K562 (cell line): Measurements from ENCODE around the gene AGAP3. TPM values are rescaled to one million over a fixed set of nuclear protein-coding genes. Genes with fewer than 3 reads are reported as not detected.

Experiments
- ATAC-seq: fragments of 200-7000 bp; cut with Tn5 transposase; 3 replicates; pipeline ENCODE4 v1.9.1; 2020; ENCODE audit warnings: moderate library complexity
- BruUV-seq: library from RNA; stranded (reverse); fragments of 400-500 nt; replicated peaks from 2 replicates; lab custom pipeline; 2021; lab: Mats Ljungman, UMichigan
- CTCF ChIA-PET: fragments of 300-600 bp; formaldehyde crosslinking; extraction: SDS; loops from one replicate; lab custom pipeline; 2021; ENCODE audit warnings: low intra/inter-chr PET ratio; lab: Yijun Ruan, JAX
- POLR2A ChIA-PET: fragments of 300-600, 350-650 bp; sonication (Branson Sonifier 250); formaldehyde crosslinking; extraction: SDS; loops from one replicate; lab custom pipeline; 2021; ENCODE audit warnings: antibody characterized with exemption, inconsistent platforms; lab: Yijun Ruan, JAX
- DNase-seq, 4 experiments: peaks; one replicate each; pipeline versions ENCODE4 v3.0.0 to v3.0.0-alpha.2; 2011 to 2018; ENCODE audit warnings: low spot score in 3 of 4, mixed read lengths in 3 of 4; ENCODE audit errors: extremely low read depth in 1 of 4
- FAIRE-seq: peaks from 2 replicates; lab custom pipeline; 2011; peaks lifted over from hg19 to GRCh38; lab: Jason Lieb, UNC
- H2AFZ ChIP-seq: 2 replicates; pipeline ENCODE4 v1.6.0; 2011; ENCODE audit warnings: low read depth, low read length, control low read depth, inconsistent platforms
- H3K27ac ChIP-seq: fragments of 200-600 bp; 3 replicates; pipeline ENCODE4 v1.8.0; 2011; ENCODE audit warnings: low read depth, mild to moderate bottlenecking, control low read depth, inconsistent platforms, low read length, moderate library complexity, mixed read lengths; ENCODE audit errors: extremely low read depth
- H3K27me3 ChIP-seq, 2 experiments: fragments of 300-600 bp in 1 of 2; 2 replicates in 1 of 2; 3 replicates in 1 of 2; pipeline versions ENCODE4 v1.6.0 to v1.8.0; 2011; ENCODE audit warnings: inconsistent platforms in 2 of 2, low read length in 2 of 2, mild to moderate bottlenecking in 1 of 2, mixed read lengths in 1 of 2, moderate library complexity in 1 of 2; ENCODE audit not compliant: control insufficient read depth in 2 of 2, insufficient read depth in 2 of 2
- H3K36me3 ChIP-seq: fragments of 300-600 bp; 3 replicates; pipeline ENCODE4 v1.8.0; 2011; ENCODE audit warnings: mild to moderate bottlenecking, low read length, inconsistent platforms; ENCODE audit not compliant: control insufficient read depth, insufficient read depth
- H3K4me1 ChIP-seq, 2 experiments: fragments of 200-600 bp in 1 of 2; replicated peaks in 1 of 2; 2 replicates in 1 of 2; 3 replicates in 1 of 2; pipeline versions ENCODE4 v1.5.1 to v1.8.0; 2011; ENCODE audit warnings: inconsistent platforms in 2 of 2, low read length in 2 of 2, mild to moderate bottlenecking in 1 of 2, mixed read lengths in 1 of 2, moderate library complexity in 1 of 2; ENCODE audit not compliant: control insufficient read depth in 2 of 2, insufficient read depth in 2 of 2
- H3K4me2 ChIP-seq: 2 replicates; pipeline ENCODE4 v1.6.1; 2011; ENCODE audit warnings: low read length, control low read depth, inconsistent platforms, mixed read lengths; ENCODE audit not compliant: insufficient read depth
- H3K4me3 ChIP-seq: fragments of 200-600 bp; sonication (generic), shearing (Covaris generic); 2 replicates; pipeline ENCODE4 v1.5.1; 2016; ENCODE audit warnings: control low read depth, inconsistent platforms
- H3K79me2 ChIP-seq: fragments of 200-600 bp; 3 replicates; pipeline ENCODE4 v1.8.0; 2011; ENCODE audit warnings: low read length, inconsistent platforms; ENCODE audit not compliant: control insufficient read depth, insufficient read depth
- H3K9ac ChIP-seq, 2 experiments: 2 replicates each; pipeline versions ENCODE4 v1.6.0 to v1.6.1; 2011; ENCODE audit warnings: low read depth in 2 of 2, low read length in 2 of 2, control low read depth in 1 of 2, inconsistent platforms in 1 of 2, mild to moderate bottlenecking in 1 of 2, mixed read lengths in 1 of 2; ENCODE audit not compliant: insufficient read depth in 1 of 2
- H3K9me1 ChIP-seq: one replicate; pipeline ENCODE4 v1.6.0; 2011; ENCODE audit warnings: inconsistent platforms, mild to moderate bottlenecking, low read length, moderate library complexity; ENCODE audit not compliant: control insufficient read depth, insufficient read depth
- H3K9me3 ChIP-seq: replicated peaks from 2 replicates; pipeline ENCODE4 v1.5.1; 2011; ENCODE audit warnings: low read depth, low read length, inconsistent platforms; ENCODE audit not compliant: control insufficient read depth, insufficient read depth
- H4K20me1 ChIP-seq: replicated peaks from 2 replicates; pipeline ENCODE4 v1.6.1; 2011; ENCODE audit warnings: low read length, inconsistent platforms, mixed read lengths; ENCODE audit not compliant: control insufficient read depth, insufficient read depth
- ATF1 ChIP-seq, 2 experiments: fragments of 450-650 bp in 1 of 2; IDR thresholded peaks; 2 replicates each; pipeline ENCODE4 v1.6.1; 2016; ENCODE audit warnings: missing compliant biosample characterization in 1 of 2, missing genetic modification characterization in 1 of 2
- DEAF1 ChIP-seq: fragments of 450-650 bp; formaldehyde crosslinking; IDR thresholded peaks from 2 replicates; pipeline ENCODE4 v1.4.0; 2020; ENCODE audit warnings: mild to moderate bottlenecking, moderate library complexity
- ERF ChIP-seq: fragments of 450-650 bp; formaldehyde crosslinking; IDR thresholded peaks from 2 replicates; pipeline ENCODE4 v1.4.0; 2020; ENCODE audit warnings: mild to moderate bottlenecking, mixed read lengths
- KHSRP ChIP-seq: fragments of 450-650 bp; IDR thresholded peaks from 2 replicates; pipeline ENCODE4 v1.6.1; 2017
- MAZ ChIP-seq, 2 experiments: fragments of 450-650 bp in 1 of 2; sonication (generic) in 1 of 2; formaldehyde crosslinking; IDR thresholded peaks in 1 of 2; conservative IDR thresholded peaks in 1 of 2; 2 replicates each; pipeline versions ENCODE4 v1.4.0 to v1.5.0; 2020; ENCODE audit warnings: mild to moderate bottlenecking in 1 of 2, missing genetic modification reagents in 1 of 2
- MCM5 ChIP-seq: fragments of 450-650 bp; IDR thresholded peaks from 2 replicates; pipeline ENCODE4 v1.6.1; 2016; ENCODE audit warnings: low read depth
- MYC ChIP-seq, 2 experiments: fragments of 250-450 bp in 1 of 2; sonication (Bioruptor Pico) in 1 of 2; IDR thresholded peaks; 2 replicates each; pipeline versions ENCODE4 v1.5.1 to v1.6.1; 2012 to 2021; ENCODE audit warnings: low read depth in 2 of 2, borderline replicate concordance in 1 of 2, improper control_type of control experiment in 1 of 2, low read length in 1 of 2, mild to moderate bottlenecking in 1 of 2, moderate library complexity in 1 of 2
- NCOA1 ChIP-seq: fragments of 450-650 bp; IDR thresholded peaks from 2 replicates; pipeline ENCODE4 v1.6.1; 2016; ENCODE audit warnings: low read depth
- NRF1 ChIP-seq, 2 experiments: fragments of 450-650 bp; IDR thresholded peaks in 1 of 2; conservative IDR thresholded peaks in 1 of 2; 2 replicates each; pipeline ENCODE4 v1.6.1; 2014; ENCODE audit warnings: mild to moderate bottlenecking in 2 of 2
- PCBP1 ChIP-seq: fragments of 200-400 bp; formaldehyde crosslinking; IDR thresholded peaks from 2 replicates; pipeline ENCODE4 v1.6.1; 2018; ENCODE audit warnings: mild to moderate bottlenecking, low read depth, low read length; ENCODE audit not compliant: poor library complexity, severe bottlenecking
- POLR2B ChIP-seq: fragments of 450-650 bp; IDR thresholded peaks from 2 replicates; pipeline ENCODE4 v1.6.1; 2018; ENCODE audit warnings: low read depth; ENCODE audit not compliant: partially characterized antibody
- TBL1XR1 ChIP-seq, 2 experiments: IDR thresholded peaks; 2 replicates each; pipeline ENCODE4 v1.6.1; 2012; ENCODE audit warnings: improper control_type of control experiment in 2 of 2, low read length in 2 of 2, mild to moderate bottlenecking in 1 of 2
- ZNF24 ChIP-seq: fragments of 450-650 bp; IDR thresholded peaks from 2 replicates; pipeline ENCODE4 v1.6.1; 2016
- WGBS: fragments of 100-300 bp; shearing (Covaris generic); methylation state at CpG from one replicate; pipeline ENCODE4 v1.1.6; 2016; ENCODE audit warnings: low coverage, mixed read lengths; ENCODE audit not compliant: insufficient coverage; ENCODE audit errors: missing lambda C conversion rate; 5-methylcytosine and 5-hydroxymethylcytosine counted together
- in situ Hi-C: fragments of 300-500 bp; cut with MboI; formaldehyde crosslinking; loops from 4 replicates; pipeline ENCODE4 v1.15.0; 2018; ENCODE audit warnings: inconsistent platforms, mixed read lengths
- intact Hi-C: fragments of 100-400 bp; cut with micrococcal nuclease; formaldehyde crosslinking; loops from 2 replicates; pipeline ENCODE4 v1.14.2; 2022
- polyA plus RNA-seq, 8 experiments: library from polyadenylated mRNA; depleted of rRNA in 4 of 8; stranded (reverse) in 5 of 8; unstranded in 3 of 8; fragments of >200 nt; fragmentation: Nextera tagmentation in 2 of 8; fragmentation: Illumina TruSeq in 1 of 8; extraction: Ambion mirVana in 2 of 8; extraction: Trizol in 1 of 8; gene quantifications; 2 replicates each; pipeline versions ENCODE4 v1.2.1 to v1.2.3, GENCODE V29; 2011 to 2014; ENCODE audit warnings: inconsistent platforms in 1 of 8, missing spikeins in 1 of 8
- total RNA-seq, 7 experiments: library from RNA; depleted of rRNA in 6 of 7; stranded (reverse); fragments of >200 nt in 6 of 7; fragmentation: Illumina TruSeq in 2 of 7; extraction: Trizol in 2 of 7; gene quantifications; 2 replicates each; pipeline versions ENCODE4 v1.2.1 to v1.2.3, GENCODE V29; 2011 to 2021; ENCODE audit warnings: low replicate concordance in 1 of 7

The AGAP3 gene
- total and polyA plus RNA-seq, 9 of the 15 experiments (the other 6 are each of a cell fraction or from before 2014, with no cell fraction given) = 3.4 to 208 (median 62.2) TPM

- no peak for TF ChIP-seq TBL1XR1 (IDR thresholded peaks at IDR 0.05; ENCODE audit: low read length in 2 of 2)
- no peak for TF ChIP-seq ATF1 (CRISPR knock-in tag; IDR thresholded peaks at IDR 0.05)
- no peak for TF ChIP-seq ATF1 (tag; IDR thresholded peaks at IDR 0.05)
- ChIA-PET CTCF (interaction anchor here (0.6 to 1.1 kb wide), 3 partner anchors 23 to 315 kb away, joined by 3 read pairs; no protein-coding TSS in a partner anchor), POLR2A (interaction anchor here (0.6 to 2.3 kb wide), 6 partner anchors 9 to 1644 kb away, joined by 3 to 14 read pairs (median 5); no protein-coding TSS in a partner anchor)
- intact Hi-C loops (no loop called here), in situ Hi-C loops (no loop called here)
- H3K4me3 ChIP-seq = no peak overlapping the region
- H3K9me3 ChIP-seq = no peaks in the 10 kb centered on the region
- H3K27me3 ChIP-seq = no peaks in the 10 kb centered on the region
- no peak overlapping the region for H3K4me2 ChIP-seq
- 0 out of 4 replicates have a peak overlapping the region, but pooled peaks of 1 of the 2 experiments have one; percentile 21 for H3K9ac ChIP-seq
- H2AFZ ChIP-seq = no peak overlapping the region
- no peak for FAIRE-seq
- H3K79me2 ChIP-seq = no peaks in the 10 kb centered on the region
- ATAC-seq = no peak; the same call in 2 of the 3 replicates
- BruUV-seq = no TSS peak
- no peak for DNase-seq
- H3K27ac ChIP-seq = no peak overlapping the region
- 88% methylated on average over 17 of the region's 18 CpGs for WGBS
- H3K36me3 ChIP-seq = peaks cover 95% of the 10 kb centered on the region
- H3K9me1 ChIP-seq = peaks cover 5% of the 10 kb centered on the region
- peaks cover 4% of the 10 kb centered on the region; the same call in 1 of the 2 replicates for H4K20me1 ChIP-seq
- peaks cover 0 to 38% of the 10 kb centered on the region in 2 experiments; a peak in 2 of 5 replicates for H3K4me1 ChIP-seq
Measured at GRCh38 chr7:151139071-151139790, 53.0 kb downstream of the AGAP3 start.

GRCh38 chr7:151139791-151140190 lies 53.5 kb downstream of the AGAP3 start:
- peaks cover 4% of the 10 kb centered on the region; the same call in 1 of the 2 replicates for H4K20me1 ChIP-seq
- ChIA-PET CTCF (interaction anchor here (1.1 kb wide), 1 partner anchor 163 kb away, joined by 3 read pairs; no protein-coding TSS in a partner anchor), POLR2A (interaction anchor here (1.4 to 2.3 kb wide), 3 partner anchors 9 to 30 kb away, joined by 3 to 14 read pairs (median 7); no protein-coding TSS in a partner anchor)
- H3K79me2 ChIP-seq = no peaks in the 10 kb centered on the region
- intact Hi-C loops (no loop called here), in situ Hi-C loops (no loop called here)
- WGBS = 93% methylated on average over 9 of the region's 9 CpGs
- H3K9ac ChIP-seq = 0 out of 4 replicates have a peak overlapping the region, but pooled peaks of 1 of the 2 experiments have one; percentile 0
- no peak overlapping the region for H3K4me2 ChIP-seq
- no peaks in the 10 kb centered on the region for H3K27me3 ChIP-seq
- ATAC-seq (no peak), FAIRE-seq (no peak), DNase-seq (no peak)
- H3K9me3 ChIP-seq = no peaks in the 10 kb centered on the region
- no peak overlapping the region for H3K27ac ChIP-seq
- no peak overlapping the region for H2AFZ ChIP-seq
- peaks cover 0 to 38% of the 10 kb centered on the region in 2 experiments; a peak in 2 of 5 replicates for H3K4me1 ChIP-seq
- no TSS peak for BruUV-seq
- peaks cover 5% of the 10 kb centered on the region for H3K9me1 ChIP-seq
- no peak overlapping the region for H3K4me3 ChIP-seq
- peaks cover 91% of the 10 kb centered on the region for H3K36me3 ChIP-seq
- TF ChIP-seq MYC (IDR thresholded peaks at IDR 0.05; ENCODE audit: low read depth, low read length) (no peak), MYC (CRISPR knock-in tag; IDR thresholded peaks at IDR 0.05; ENCODE audit: borderline replicate concordance, low read depth) (no peak), MAZ (CRISPR knock-in tag; conservative IDR thresholded peaks at IDR 0.05 in 1 of 2, IDR thresholded peaks at IDR 0.05 in 1 of 2) (no peak), KHSRP (no peak), ERF (CRISPR knock-in tag) (no peak), ZNF24 (no peak), DEAF1 (CRISPR knock-in tag) (no peak), PCBP1 (no peak), POLR2B (no peak), NRF1 (conservative IDR thresholded peaks at IDR 0.05 in 1 of 2, IDR thresholded peaks at IDR 0.05 in 1 of 2) (no peak), NCOA1 (no peak), MCM5 (no peak)
